ENCODE data around the gene RABGAP1L.
"Not testable (repeated sequence)": the region's sequence is repeated elsewhere in the genome, so short reads cannot be mapped to it uniquely, and the experiment has no call there.

RABGAP1L gene

DNA sequence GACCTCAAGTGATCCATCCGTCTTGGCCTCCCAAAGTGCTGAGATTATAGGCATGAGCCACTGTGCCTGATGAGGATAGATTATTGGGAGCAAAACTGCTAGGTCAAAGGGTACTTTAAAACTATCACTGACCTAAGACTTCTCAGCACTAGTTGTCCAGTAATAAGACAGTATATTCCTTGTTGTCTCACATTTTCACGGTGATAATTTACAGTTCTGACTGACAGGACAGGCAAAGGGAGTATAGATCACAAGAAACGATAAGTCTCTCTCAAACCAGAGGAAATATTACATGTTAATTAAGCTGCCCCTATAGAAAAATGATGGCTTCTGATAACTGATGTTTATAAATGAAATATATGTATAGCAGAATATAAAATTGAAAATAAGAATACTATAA, 860.2 kb downstream of the RABGAP1L start:
- no peak for DNase-seq

- peak; percentile 77 for DNase-seq
Measured at GRCh38 chr1:175023043-175023921, 864.0 kb downstream of the RABGAP1L start, which contains the start of gene MRPS14. Gene MRPS14, minus strand, starts transcription at chr1:175023425. Its CDS starts 17 bp downstream, at chr1:175023408.

GRCh38 chr1:175023922-175024242, 864.6 kb downstream of the RABGAP1L start:
- DNase-seq, result not testable (repeated sequence)

- DNase-seq, result no peak
Measured at GRCh38 chr1:175024773-175025172, 865.5 kb downstream of the RABGAP1L start.

DNA sequence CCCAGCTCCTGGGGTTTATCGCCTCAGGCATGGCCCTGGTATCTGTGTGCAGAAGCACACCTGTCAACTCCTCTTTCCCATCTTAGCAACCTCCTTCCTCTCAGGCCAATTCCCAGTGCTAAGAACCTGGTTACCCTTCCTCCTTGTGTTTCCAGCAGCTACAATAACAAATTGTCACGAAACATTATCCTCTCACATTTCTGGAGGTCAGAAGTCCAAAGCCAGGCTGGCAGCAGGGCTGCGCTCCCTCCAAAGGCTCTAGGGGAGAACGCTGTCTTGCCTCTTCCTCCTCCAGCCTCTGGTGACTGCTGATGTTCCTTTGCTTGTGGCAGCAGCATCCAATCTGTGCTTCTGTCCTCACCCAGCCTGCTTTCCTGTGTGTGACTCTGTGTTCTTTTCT, 874.6 kb downstream of the RABGAP1L start:
- DNase-seq, result no peak

DNA sequence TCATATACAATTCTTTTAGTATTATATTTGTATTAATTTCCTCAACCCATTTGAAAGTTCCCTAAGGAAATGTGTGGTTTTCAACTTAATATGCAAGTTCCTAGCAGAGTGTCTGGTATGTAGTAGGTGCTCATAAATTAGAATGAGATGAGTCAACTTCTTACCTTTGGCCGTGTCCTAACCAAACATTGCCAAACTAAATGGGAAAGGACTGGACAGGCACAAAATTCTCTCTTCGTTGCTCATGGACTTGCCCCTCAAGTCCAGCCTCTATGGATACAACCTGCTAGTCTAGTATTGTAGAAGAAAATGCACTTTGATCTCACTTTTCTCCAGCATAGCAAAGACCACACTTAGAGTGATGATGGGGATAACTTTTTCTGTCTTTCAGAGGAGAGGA, 875.5 kb downstream of the RABGAP1L start:
- no peak for DNase-seq

DNA sequence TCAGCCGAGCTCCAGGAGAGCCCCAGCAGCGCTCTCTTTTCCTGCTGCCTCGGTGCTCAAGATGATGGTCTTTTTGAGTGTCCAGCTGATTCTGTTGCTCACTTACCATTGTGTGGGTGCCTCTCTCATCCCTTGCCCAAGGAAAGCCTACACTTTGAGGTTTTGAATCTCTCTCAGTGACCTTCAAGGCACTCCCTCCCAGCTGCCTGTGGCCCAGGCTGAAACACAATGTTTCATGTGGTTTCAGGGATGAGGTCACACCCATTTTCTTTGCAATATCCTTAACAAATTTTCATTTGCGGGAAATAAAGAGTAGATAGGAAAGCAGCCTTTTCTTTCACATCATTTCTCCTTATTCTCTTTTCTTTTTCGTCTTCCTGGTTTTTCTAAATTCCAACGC, 876.5 kb downstream of the RABGAP1L start:
- no peak for DNase-seq

- DNase-seq, result no peak
Measured at GRCh38 chr1:175036476-175036875, 877.2 kb downstream of the RABGAP1L start.

DNA sequence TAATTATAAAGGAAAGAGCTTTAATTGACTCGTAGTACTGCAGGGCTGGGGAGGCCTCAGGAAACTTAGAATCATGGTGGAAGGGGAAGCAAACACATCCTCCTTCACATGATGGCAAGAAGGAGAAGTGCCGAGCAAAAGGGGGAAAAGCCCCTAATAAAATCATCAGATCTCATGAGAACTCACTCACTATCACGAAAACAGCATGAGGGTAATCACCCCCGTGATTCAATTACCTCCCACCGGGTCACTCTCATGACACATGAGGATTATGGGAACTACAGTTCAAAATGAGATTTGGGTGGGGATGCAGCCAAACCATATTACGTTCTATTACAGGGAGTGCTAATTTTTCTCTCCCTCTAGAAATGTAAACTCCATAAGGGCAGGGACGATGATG, 878.1 kb downstream of the RABGAP1L start:
- DNase-seq, result no peak

DNA sequence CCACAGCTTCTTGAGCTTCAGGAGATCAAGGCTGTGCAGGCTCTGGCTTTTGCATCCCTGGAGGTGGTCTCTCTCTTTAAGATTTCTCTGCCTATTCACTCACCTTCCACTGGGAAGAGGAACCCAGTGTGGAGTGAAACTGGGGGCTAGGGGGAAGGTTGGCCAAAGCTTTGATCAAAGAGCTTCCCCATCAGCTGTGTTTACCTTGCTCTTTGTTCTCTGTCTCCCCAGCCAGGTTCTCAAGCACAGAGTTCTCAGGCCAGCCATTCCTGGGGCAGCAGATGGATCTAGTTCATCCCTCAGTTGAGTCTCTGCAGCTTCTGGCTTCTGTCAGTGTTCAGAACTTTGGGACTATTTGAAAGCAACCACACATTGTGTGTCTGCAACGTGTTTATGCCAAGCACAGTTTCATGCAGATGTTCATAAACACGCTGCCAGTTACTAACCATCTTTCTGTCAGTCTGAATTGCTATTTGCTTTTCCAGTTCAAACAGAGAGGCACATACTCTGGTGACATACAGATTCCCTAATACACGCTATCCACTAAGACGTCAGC, 881.1 kb downstream of the RABGAP1L start:
- DNase-seq, result no peak

DNA sequence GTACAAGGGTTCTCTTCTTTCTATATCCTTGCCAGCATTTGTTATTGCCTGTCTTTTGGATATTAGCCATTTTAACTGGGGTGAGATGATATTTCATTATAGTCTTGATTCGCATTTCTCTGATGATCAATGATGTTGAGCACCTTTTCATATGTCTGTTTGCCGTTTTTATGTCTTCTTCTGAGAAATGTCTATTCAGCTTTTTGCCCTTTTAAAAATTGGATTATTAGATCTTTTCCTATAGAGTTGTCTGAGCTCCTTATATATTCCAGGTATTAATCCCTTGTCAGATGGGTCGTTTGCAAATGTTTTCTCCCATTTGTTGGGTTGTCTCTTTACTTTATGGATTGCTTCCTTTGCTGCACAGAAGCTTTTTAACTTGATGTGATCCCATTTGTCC, 883.3 kb downstream of the RABGAP1L start:
- DNase-seq, result no peak

GRCh38 chr1:175043824-175044223, 884.5 kb downstream of the RABGAP1L start:
- no peak for DNase-seq

GRCh38 chr1:175044591-175044990, 885.3 kb downstream of the RABGAP1L start:
- not testable (repeated sequence) for DNase-seq
